SK-MEL-5 (cell line): ENCODE measurements around the gene LRBA. TPM values are rescaled to one million over a fixed set of nuclear protein-coding genes. Genes with fewer than 3 reads are reported as not detected.

Source experiments
- DNase-seq: peaks from one replicate; pipeline ENCODE4 v3.0.0-alpha.2; 2016; ENCODE audit warnings: low read depth, low spot score
- in situ Hi-C: cut with HindIII; loops from 2 replicates; pipeline ENCODE4 v1.10.0; 2016; ENCODE audit warnings: low sequenced_read_pairs, high pct_unique_total_duplicates, low pct_unique_long_range_greater_than_20kb
- total RNA-seq: library from RNA; depleted of rRNA; stranded (reverse); fragments of >200 nt; shearing (Covaris generic); gene quantifications from 2 replicates; pipeline ENCODE4 v1.2.3, GENCODE V29; 2014

Gene LRBA
- total RNA-seq, 1 experiment from 2014 or later: 31.0 TPM

DNA sequence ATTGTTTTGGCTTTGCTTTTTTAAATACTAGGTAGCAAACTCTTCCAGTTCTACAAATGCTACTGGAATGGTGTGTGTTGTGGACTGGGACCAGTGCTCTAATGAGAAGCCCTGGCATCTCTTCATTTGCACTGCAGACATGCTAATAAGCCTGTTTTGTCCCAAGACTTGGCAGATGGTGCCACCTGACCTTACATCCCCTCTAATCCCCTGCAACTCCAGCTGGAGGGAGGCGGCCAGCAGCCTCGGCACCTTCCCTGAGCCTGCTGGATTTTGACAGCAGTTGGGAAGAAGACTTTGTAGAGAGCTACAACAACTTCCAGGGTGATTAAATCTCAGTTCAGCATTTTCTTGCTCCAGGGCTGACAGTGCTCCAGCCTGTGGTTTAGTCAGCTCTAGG lies 736.9 kb downstream of the LRBA start:
- DNase-seq: no peak
- in situ Hi-C loops: no loop called here

DNA sequence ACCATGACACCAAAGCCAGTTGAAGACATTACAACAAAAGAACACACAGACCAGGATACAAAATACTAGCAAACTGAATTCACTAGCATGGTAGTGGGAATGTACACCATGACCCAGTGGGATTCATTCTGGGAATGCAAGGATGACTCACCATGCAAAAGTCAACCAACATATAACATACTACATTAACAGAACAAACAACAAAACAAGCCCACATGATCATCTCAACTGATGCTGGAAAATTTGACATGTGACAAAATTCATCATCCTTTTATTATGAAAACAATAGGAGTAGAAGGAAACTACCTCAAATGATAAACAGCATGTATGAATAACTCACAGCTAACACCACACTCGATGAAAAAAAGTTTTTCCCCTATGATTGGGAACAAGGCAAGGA lies 746.6 kb downstream of the LRBA start:
- in situ Hi-C loops: no loop called here
- DNase-seq: peak; percentile 16

DNA sequence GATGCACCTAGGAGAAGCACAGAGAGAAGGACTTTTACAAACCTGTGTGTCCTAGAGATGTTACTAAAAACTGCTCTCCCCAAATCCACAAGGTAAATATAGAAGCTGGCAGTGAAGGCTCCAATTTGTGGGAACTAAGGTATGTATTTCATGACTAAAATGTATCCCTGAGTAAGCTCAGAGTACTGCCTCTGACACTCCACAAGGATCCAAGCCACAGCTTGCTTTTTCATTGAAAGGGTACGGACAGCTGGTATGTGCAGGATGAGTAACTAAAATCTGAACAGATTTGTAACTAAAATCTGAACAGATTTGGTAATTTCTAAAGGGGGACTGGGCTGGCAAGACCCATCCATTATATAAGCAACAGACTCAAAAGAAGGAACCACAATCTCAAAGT lies 749.3 kb downstream of the LRBA start:
- in situ Hi-C loops: no loop called here
- no peak for DNase-seq

DNA sequence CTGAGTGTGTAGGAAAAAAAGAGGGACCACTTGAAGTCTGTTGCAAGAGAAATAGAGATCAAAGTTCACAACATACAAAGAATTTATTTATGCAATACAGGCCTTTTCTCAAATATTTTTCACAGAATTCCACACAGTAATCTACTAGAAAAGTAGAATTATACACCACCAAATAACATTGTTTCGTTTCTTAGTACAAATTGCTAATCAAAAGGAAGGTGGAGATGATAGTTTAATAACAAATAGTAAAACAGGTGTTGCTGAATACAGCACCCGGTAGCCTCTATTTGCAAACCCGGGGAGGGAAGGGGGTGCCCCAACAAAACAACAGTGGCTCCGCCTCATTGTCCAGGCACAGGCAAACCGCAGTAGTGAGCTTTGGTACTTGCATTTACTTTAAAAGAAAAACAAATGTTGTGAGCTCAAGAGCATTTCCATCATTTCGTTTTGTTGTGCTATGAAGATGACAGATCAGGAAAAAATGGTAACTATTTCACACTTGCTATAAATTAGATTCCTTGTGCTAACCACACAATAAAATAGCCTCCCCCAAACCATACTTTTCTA lies 750.4 kb downstream of the LRBA start:
- DNase-seq: no peak
- in situ Hi-C loops: no loop called here

DNA sequence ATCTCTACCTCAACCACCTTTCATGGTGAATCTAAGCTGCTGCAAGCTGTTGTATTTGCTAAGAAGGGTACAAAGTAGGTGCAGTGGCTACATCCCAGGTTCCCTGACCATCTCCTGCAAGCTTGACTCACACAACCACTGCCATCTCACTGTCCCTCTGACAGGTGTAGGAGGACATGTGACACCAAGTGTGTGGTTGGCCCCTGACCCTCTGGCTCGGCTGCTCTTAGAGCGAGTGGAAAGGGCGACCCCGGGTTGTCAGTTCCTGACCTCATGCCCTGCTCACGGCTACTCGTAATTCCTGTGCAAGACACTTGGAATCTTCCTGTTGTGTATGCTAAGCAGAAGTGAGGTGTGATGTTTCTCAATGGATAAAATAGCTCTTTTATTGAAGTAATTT lies 752.5 kb downstream of the LRBA start:
- no peak for DNase-seq
- in situ Hi-C loops: no loop called here

DNA sequence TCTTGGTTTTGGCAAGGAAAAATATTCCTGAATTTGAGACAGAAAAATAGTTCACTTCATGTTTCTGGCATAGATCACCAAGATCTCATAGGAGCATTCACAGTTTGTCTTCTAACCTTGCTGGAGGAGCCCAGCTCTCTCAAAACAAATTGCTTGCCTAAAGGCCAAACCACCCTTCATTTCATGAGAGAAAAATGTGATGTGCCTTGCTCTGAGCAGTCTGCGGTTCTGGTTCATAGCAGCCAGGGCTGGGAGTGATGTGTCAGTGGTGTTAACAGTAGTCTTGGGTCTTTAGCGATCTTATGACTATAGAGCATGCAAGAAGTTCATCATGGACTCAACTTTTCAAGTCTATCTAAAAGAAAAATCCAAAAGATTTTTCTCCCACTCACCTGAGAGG lies 753.5 kb downstream of the LRBA start:
- in situ Hi-C loops: no loop called here
- DNase-seq: no peak

DNA sequence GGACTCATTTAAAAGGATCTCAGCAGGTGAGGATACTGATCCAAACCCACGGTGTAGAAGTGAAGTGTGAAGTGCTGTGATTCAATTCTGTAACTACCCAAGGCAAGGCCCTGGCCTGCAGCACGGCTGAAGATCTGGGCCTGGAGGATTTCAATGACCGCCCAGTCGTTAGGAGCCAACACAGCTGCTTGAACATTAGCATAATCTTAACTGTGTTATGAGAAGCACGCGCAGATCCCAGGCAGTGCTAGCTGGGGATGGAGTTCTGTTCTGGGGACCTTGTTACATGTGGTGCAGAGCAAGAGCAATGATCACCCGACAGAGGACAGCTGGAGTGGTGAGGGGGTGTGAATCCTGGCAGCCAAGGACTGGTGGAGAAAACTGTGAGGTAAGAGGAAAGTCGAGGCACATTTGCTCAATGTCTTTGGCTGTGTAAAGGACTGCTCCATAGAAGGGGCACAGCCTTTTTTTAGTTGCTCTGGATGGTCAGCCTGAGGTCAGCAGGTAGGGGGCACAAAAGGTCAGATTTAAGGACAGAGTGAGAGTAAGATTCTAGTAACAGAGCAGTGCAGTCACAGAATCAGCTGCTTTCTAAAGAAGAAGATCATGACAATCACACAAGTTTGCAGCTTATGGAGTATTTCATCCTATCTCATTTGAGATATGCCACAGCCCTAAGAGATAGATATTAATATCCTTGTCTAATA lies 755.1 kb downstream of the LRBA start:
- no peak for DNase-seq
- in situ Hi-C loops: no loop called here

DNA sequence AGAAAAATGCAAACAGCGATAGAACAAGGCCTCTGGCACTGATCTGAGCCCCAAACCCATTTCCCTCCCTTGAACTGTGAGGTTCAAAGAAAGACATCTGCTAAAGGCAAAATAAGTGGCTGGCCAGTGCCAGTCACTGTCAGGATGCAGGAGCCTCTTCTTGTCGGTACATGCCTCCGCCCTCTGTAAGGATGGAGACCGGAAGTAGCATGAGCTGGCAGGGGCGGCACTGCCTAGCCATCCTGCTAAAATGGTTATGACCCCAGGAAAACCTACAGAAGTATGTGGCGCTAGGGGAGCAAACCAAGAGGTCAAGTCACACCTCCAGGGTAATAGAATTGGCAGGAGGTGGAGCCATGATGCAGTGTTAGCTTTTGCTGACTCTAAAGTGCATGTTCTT lies 756.5 kb downstream of the LRBA start:
- in situ Hi-C loops: no loop called here

DNA sequence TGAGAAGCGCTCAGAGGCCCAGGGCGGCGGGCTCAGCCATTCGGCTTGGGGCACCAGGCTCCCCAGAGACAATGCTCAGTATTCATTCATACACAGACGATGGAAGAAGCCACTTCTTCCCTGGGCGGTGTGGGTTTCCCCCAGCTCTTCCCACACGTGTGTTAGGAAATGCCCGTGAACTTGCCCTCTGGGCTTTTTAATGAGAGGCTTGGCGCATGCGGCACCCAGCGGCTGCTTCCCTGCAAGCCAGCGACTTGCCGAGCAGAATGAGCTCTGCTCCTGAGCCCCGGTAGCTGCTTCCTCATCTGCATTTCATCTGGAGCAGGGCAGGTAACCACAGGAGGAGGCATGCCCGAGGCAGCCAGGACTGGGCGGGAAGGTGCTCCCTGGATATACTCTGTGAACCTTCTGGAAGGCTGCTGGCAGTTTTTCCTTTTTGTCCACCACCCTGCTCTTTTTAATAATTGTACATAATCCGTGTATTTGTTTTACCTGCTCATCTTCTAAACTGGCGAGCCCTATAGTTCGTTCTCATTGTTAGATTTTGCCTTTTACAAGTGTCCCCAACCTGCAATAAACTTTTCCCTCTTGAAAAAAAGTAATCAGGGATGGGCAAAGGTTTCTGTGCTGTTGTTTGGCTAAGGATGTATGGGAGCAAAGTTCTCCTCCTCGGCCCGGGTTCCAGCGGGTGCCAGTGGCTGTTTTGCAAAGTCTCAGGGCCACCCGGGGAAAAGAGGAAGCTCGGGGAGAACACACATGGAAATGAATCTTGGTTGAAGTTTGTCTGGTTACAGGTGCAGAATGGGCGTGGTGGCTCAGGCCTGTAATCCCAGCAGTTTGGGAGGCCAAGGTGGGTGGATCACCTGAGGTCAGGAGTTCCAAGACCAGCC lies 758.0 kb downstream of the LRBA start:
- in situ Hi-C loops: no loop called here
- DNase-seq: no peak

More for the DNA sequence above, 756.5 kb downstream of the LRBA start:
- no peak for DNase-seq

DNA sequence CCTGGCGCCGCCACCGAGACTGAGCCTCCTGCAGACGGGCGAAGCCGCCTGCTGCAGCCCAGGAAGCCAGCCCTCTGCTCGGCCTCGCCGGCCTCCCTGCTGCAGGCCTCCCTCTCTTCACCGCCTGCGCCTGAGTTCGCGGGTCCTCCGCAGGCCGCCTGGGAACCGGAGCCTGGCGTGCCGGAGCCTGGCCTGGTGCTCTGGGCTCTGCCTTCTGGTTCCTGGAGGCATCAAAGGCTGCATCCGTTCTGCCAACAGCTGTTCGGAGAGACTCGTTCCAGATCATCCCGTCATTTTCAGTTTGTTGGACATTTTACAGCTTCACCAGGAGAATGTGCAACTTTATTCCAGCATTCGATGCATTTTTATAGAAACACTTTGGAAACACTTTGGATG lies 758.9 kb downstream of the LRBA start:
- in situ Hi-C loops: no loop called here
- no peak for DNase-seq

DNA sequence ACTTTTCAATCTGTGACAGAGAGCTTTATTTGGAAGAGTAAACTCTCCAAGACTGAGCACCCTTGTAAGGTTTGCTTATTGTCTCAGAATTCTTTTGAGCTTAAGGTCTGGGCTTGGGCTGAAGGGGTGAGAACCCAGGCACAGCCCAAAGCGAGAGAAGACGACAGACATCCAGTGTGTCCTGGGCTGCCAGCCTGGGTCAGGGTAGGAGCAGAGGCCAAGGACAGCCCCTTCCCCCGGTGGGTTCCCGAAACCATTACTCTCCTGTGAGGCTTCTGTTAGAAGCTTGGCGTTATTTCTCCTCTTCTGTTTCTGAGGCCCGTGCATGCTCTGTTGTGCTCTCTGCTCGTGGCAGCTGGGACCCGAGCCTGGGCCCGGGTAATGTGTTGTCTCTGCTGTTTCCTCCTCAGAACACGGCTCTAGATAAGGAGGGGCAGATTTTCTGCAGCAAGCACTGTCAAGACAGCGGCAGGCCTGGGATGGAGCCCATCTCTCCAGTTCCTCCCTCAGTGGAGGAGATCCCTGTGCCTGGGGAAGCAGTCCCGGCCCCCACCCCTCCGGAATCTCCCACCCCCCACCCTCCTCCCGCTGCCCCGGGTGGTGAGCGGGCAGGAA lies 759.4 kb downstream of the LRBA start:
- in situ Hi-C loops: no loop called here
- DNase-seq: no peak

DNA sequence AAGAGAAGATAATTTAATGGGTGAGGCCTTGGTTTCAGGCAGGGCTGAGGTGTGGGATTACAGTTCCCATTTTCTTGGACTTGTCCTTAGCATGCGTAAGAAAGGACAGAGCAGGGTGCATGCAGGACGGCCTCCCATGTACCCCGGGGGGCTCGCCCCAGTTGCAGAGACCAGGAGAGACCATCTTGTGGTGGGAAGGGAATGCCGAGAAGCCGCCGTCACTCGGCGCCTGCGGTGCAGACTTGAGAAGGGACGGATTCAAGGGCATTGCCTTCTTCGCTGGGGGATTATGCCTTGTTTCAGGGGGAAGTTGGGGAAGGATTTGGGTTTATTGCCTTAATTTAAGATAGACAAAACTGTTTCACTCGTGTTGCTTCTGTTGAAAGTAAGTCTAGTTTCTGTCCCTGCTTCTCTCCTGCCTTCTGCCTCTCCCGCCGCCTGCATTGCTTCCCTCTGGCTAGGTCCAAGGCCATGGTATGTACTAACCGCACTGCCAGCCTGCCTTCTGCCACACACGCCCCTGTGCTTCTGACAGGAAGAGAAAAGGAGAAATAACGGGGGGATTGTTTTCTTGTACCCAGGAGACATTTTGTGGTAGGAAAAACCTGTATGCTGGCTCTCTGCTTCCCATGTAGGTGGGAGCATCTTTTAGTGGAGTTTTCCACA lies 761.0 kb downstream of the LRBA start:
- no peak for DNase-seq
- in situ Hi-C loops: no loop called here

DNA sequence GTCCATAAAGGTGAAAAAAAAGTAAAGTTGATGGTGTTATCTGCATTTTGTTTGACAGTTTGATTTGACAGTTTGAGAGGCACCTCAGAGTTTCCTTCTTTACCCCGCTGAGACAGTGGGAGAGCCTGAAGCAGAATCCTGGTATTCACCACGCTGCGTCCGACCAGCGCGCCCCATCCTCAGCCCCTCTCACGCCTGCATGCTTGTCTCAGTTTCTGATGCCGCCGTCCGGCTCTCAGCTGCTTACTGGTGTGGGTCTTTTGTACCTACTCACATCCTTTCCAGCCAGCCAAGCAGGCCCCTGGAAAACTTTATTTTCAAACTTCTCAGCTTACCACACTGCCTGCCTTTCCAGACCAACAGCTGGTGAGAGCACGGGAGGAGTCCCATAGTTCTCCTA lies 761.7 kb downstream of the LRBA start:
- in situ Hi-C loops: no loop called here
- DNase-seq: no peak

DNA sequence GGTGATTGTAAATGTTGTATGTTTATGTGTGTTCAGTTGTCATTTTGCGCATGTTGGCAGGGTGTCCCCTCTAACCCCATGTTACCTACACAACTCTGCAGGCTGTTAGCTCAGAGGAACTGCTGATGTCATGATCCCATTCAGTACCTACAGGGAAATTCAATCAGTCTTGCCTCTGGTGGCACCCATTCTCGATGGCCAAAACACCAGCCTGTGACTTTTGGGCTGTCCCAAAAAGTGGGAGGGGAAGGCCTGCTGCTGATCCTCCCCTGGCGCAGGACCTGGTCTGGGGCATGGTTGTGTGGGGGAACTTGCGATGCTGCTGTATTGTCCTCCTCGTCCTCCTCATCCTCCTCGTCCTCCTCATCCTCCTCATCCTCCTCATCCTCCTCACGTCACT lies 762.3 kb downstream of the LRBA start:
- no peak for DNase-seq
- in situ Hi-C loops: no loop called here

DNA sequence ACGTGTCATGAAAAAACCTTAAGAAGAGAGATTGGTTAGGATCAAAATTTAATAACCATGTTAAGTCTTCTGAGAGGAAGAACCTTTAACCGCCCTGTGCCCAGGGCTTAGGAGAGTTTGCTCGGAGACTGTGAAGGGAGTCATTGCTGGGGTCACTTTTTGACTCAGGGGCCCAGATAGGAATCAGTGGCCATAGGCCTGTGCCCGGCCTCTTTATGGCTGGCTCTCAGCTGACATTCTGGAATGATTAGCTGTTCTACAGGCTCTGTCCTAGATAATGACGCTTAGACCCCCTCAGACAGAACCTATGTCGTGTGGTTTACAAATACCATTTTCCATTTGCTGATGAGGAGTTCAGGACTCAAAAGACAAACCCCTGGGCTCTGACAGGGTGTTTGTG lies 762.8 kb downstream of the LRBA start:
- in situ Hi-C loops: no loop called here
- DNase-seq: no peak

DNA sequence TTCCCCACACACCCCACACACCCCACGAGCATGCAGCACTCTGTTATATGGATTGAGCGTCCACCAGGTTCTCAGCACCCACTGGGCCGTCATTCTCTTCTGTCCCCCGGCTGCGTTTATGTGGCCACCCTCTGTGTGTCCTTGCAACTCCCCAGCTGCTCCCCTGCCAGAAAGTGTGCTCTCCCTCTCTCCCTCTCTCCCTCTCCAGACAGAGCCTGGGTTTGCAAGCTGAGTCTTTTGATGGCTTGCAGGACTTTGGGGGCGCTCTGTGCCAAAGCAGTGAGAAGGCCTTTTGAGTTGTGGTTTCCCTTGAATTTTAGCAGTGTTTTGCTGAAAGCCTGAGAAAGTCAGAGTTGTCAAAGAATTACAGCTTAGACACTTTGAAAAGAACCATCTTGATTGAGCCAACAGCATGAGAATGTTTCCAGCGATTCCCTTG lies 763.3 kb downstream of the LRBA start:
- in situ Hi-C loops: no loop called here

DNA sequence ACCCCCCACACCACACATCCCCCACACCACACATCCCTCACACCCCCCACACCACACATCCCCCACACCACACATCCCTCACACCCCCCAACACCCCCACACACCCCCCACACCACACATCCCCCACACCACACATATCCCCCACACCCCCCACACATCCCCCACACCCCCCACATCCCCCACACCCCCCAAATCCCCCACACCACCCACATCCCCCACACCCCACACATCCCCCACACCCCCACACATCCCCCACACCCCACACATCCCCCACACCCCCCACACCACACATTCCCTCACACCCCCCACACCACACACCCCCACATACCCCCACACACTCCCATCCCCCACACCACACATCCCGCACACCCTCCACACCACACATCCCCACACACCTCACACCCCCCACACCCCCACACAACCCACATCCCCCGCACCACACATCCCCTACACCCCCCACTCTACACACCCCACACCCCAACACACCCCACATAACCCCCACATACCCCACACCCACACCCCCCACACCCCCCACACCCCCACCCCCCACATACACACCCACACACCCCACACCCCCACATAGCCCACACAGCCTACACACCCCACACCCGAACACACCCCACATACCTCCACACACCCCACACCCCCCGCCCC lies 764.0 kb downstream of the LRBA start:
- no peak for DNase-seq
- in situ Hi-C loops: no loop called here

More for the DNA sequence above, 763.3 kb downstream of the LRBA start:
- no peak for DNase-seq
